Stimulated activated CD4-positive, alpha-beta T cell treated with anti-CD3 and anti-CD28 coated beads, Interleukin-4, amount 100 ng/mL, for 4 hours (primary cell): ENCODE results near the gene ATR.
"Not testable (repeated sequence)": the region's sequence is repeated elsewhere in the genome, so short reads cannot be mapped to it uniquely, and the experiment has no call there.

Experiments
- DNase-seq, 2 experiments: peaks; one replicate each; pipeline ENCODE4 v3.0.0-alpha.2; 2020

Gene ATR

DNA sequence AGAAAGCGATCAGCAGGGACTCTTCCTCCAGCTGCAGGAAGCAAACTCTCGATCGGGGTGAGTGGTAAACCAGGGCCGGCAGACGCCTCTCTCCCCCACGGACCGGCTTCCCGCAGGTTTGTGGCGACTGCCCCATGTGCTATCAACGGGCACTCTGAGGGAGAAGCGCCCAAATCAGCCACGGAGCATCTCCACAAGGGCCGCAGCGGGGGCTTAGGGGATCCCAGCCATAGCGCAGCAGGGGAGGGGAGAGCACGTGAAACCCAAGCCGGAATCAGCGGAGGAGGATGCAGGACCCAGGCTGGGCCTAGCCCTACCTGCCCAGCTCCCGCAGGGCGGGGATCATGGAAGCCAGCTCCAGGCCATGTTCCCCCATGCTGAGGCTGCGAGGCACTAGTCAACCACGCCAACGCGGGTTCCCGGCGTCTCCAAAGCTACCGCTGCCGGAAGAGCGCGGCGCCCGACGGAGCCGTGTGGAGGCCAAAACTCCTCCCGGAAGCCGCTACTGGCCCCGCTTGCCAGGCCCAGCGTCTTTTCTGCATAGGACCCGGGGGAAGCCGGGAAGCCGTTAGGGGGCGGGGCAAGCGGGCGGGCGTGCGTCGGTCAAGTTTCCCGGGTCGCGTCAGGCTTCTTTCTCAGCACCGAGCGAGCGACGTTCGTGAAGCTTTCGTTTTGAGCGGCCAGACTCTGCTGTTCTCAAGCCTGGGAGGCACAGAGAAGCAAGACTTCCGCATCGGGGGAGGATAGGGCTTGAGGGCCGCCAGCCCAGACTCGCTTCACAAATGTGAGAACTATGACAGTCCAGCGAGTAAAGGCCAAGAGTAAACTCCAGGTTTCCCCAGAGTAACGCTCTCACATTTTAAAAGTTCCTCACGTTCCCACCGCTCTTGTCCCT, at the start of gene ATR:
Gene ATR, minus strand, starts transcription at position 405 of the 895 bp plus-strand sequence. Its CDS starts 29 bp downstream, at position 376.
- peak; percentile 95 for DNase-seq

DNA sequence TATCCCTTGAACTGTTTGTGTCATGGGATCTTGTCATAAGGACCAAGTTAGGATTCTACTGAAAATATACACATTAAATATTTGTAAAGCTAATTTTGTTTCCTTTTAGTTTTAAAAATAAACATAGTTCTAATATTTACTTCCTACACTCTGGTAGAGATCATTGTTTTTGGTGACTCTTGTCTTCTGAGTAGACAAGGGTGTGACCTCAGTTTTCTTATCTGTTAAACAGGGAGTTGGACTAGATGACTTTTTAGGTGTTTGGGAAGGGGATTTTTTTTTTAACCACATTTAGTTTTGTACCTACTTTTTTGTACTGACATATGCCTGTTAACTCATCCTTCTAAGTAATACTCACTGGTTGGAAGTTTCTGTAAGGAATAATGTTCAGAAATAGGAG, 48.4 kb upstream of the ATR start:
- no peak for DNase-seq

DNA sequence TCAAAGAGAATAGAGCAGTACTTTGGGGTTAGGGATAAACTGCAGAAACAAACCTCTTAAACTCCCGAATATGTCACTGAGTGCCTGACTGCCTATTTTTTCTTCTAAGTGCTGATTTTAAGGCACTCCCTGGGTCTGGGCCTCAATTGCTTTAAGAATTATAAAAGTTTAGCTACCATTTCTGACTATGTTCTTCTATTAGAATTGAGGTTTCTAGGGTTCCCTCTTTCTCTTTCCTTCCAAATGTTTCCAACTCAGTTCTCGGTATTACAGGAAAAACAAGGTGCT, 46.6 kb upstream of the ATR start:
- no peak for DNase-seq

DNA sequence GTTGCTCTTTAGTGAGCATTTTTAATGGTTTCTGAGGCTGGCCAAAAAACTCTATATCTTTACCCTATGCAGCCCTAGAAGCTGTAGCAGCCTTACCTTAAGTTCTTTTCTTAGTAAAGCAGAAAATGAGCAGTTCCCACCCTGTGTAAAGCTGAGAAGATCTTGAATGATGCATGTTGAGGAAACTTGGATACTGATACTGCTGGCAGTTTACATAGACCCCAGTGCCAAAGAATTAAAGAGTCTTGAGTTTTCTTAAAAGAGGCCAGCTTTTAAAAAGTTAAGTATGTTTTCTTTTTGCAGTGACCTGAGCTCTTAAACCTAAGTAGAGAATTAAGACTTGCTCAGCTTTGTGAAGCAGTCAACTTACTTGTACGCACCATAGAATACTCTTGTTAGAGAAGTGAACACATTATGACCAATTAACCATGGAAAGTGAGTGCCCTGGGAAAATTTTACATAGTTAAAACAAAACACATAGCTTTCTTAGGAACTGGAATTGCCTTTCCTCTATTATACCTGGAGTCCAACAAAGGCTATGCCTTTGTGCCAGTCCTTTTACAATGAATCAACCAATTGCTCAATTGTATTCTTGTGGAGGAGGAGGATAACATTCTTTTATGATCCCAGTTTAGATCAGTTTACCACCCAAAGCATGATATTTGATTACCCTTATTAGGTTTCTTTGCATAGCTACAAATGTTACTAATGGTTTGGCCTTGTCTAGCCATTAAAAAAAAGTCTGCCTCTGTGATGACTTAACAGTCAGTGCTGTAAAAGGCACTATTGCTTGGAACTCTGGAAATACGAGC, 46.0 kb upstream of the ATR start:
- no peak for DNase-seq

DNA sequence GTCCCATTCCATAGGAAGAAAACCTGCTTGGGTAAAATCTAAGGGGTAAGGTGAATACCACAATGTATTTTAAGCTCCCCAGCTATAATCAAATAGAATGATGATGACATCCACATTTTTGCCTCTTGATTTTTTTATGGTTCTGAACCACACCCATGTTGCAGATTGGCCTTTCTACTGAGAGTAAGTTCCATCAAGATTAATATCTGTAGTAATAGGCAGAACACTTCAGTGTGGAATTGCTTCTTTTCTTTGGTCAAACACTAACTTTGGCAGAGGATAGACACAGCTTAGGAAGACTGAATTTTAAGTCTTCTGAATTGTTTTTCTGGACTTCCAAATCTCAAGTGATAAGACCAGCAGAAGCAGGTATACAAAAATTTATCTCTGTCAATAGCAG, 44.7 kb upstream of the ATR start:
- no peak for DNase-seq

DNA sequence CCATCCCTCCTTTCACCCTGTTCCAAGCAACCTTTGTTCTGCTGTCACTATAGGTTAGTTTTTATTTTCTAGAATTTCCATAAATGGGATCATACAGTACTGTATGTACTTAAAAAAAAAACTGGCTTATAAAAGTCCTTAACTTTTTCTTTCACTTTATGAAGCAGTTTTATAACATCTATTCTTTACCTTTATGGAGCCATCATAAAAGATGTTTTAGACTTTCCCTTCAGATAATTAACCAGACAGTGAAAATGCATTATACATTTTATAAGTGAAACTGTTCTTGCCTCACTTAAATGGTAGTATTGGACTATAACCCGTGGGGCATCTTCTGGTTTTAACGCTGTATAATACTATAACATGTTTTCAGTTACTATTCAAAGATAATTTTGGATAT, 43.9 kb upstream of the ATR start:
- no peak for DNase-seq

DNA sequence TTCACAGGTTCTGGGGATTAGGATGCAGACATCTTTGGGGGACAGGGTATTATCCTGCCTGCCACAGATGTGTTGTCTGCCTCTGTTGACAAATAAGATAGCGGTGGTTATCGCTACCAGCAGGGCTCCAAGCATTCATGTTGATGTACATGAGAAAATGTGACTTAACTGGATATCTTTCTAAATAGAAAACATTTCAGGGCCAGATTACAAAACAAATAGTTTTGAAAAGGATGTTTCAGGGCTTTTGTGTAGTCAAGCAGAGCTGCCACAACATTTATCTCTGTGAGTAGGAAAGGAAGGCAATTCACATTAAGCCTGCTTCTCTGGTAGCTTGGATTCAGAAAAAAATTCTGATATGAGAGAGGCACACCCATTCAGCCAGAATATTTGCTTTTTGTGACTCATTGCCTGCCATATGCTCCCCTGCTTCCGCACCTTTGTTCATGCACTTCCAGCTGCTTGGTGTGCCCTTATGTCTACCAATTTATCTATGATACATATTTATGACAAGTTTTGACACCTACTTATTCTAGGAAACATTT, 40.5 kb upstream of the ATR start:
- DNase-seq: no peak

DNA sequence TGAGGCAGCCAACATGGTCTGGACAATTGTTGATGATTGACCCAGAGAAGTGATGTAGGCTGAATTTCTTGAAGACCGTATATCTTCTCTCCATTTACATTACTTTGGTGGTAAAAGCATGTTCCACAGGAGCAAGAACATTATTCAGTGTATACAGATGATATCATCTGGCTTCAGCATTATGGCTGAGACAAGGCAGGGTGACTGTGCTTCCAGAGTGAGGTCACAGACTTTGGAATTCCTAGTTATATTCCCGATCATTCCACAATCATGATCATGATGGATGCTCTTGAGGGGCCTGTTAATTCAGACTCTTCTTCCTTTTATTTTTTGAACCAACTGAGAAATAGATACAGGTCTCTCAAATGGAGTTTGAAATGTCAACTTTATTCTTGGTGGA, 36.6 kb upstream of the ATR start:
- DNase-seq: no peak

DNA sequence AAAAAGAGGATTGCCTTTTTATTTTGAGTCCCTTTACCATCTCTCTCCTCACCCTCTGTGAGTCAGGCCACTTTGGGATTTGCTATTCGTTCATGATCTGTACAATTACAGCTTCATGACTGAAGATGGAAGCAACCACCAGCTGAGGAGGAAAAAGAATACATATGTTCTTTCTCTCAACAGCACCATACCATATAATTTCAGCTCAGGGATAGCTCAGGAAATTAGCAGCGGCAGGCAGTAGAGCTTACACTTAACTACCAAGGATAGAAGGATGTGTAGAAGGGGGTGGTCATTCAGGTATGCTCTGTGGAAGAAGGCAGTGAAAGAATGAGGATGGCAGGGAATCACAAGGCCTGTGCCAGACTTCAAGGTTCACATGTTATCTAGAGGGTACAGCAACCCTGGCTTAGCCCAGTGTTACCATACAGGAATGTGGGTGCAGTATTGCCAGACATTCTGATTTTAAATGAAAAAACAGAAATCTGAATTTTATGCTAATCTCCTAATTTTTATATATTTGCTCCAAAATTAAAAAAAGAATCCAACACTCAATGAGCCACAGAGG, 35.6 kb upstream of the ATR start:
- no peak for DNase-seq

DNA sequence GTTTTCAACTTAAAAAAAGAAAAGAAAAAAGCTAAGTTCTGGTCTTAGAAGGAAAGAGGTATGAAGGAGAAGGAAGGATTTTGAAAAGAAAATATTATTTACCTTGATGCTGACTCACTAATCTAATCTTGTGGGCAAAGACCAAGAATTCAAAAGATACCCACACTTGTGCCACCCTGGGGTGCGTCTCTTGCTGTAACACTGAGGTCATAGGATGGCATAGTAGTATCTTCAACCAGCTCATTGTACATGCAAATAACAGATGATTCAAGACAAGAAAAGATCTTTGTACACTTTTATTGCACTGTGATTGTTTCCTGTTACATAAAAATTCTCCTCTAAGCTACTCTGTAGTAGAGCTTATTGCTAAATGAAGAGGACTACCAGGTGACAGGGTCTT, 35.0 kb upstream of the ATR start:
- DNase-seq: no peak

DNA sequence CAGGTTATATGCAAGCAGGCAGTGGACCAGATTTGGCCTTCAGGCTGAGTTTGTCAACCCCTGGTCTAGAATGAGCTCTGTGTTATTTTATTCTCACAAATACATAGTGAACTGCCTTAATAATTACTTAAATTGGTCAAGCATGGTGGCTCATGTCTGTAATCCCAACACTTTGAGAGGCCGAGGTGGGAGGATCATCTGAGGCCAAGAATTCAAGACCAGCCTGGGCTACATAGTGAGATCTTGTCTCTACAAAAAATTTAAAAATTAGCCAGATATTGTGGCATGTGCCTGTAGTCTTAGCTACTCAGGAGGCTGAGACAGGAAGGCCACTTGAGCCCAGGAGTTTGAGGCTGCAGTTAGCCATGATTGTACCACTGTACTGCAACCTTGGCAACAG, 32.7 kb upstream of the ATR start:
- DNase-seq: no peak

DNA sequence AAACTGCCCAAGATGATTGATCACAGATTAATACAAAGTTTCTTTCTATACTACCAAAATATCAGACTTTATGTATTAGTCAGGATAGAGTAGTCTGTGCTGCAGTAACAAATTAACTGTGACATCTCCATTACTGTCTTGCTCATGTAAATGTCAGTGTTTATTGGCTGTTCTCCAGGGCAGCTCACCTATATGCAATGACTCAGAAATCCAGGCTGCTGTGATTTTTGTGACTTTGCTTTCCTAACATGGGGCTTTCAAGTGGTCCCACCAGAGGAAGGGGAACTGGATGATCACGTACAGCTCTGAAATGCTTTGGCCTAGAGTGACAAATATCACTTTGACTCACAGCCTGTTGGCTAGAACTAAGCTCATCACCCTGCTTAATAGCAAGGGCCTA, 30.6 kb upstream of the ATR start:
- DNase-seq: no peak

DNA sequence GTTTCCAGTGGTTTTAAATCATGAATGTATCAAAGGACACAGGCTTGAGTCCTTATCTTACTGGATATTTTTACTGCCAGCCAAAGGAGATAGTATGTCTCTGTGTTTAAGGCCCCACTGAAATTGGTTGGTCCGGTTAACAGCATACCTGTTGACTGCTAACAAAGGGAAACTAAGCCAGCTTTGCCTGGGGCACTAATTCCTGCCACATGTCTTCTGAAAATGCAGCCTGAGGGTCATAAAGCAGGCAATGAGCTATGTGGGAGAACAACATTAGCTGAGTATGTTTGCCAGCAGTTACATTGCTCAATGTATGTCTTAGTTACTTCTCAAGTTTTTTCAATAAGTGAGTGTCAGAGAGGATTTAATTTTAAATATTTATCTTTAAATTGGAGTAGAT, 30.1 kb upstream of the ATR start:
- DNase-seq: no peak

DNA sequence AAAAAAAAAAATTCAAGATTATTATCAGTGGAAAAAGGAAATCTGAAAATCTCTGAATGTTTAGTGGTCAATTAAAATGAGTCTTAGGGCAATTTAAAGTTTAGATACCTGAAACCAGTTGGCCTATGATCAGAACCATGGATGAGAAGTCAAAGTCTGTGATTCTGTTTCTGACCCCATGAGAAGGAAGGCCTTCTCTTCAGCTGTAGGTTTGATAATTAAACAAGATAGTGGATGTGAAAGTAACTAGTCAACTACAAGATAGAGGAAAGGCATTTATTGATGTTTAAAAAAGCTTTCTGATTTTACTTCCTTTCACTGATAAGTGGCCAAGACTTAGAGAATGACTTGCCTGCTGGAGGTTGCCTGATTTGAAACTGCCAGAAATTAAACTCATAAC, 26.4 kb upstream of the ATR start:
- DNase-seq: no peak

DNA sequence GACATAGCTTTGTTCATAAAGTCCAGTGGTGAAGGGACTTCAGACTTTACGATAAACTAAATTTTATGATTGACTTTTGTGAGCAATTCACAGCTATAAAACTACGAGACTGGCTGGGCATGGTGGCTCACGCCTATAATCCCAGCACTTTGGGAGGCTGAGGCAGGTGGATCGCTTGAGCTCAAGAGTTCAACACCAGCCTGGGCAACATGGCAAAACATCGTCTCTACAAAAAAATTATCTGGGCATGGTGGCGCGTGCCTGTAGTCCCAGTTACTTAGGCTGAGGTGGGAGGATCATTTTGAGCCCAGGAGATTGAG, 24.8 kb upstream of the ATR start:
- DNase-seq: not testable (repeated sequence)

DNA sequence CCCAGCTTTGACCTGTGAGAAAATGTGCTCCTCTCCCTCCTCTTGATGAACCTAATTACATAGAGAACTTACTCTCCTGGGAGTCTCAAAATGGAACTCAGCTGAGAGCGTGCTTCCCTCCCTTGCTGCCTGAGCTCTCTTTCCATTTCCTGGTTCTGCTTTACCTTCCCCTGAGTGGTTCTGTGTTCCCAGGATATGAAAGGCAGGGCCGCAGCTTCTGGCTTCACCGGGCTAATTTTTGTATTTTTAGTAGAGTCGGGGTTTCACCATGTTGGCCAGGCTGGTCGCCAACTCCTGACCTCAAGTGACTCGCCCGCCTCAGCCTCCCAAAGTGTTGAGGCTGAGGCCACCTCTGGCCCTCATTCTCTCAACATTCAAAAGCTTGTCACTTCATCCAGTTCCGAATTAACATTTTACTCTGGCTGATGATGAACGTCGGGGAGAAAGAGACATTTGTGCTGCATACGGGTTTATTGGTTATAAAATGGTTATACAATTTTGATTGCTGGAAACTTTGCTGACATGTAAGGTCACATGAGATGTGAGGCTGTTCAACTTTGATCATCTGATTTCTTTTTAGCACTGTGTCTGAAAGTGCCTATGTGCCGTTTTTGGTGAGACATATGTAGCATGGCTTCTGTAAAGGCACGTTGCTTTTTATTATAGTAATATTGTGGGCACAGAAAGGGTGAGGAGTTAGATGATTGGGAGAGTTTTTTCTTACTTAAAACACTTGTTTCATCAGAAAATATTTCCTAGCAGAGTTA, 24.3 kb upstream of the ATR start:
- no peak for DNase-seq

DNA sequence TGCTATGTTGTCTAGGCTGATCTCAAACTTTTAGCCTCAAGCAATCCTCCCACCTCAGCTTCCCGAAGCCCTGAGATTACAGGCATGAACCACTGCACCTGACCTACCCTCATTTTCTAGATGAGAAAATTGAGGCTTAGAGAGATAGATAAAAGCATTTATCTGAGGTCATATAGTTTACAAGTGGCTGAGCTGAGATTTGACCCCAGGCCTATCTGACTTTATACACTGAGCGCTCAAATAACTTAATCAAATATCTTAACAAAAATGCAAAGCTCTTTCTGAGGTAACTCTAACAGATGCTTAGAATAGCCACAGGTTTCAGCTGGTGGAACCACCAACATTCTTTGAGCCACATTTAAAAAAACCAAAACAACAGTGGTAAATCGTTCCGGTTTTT, 23.2 kb upstream of the ATR start:
- no peak for DNase-seq

DNA sequence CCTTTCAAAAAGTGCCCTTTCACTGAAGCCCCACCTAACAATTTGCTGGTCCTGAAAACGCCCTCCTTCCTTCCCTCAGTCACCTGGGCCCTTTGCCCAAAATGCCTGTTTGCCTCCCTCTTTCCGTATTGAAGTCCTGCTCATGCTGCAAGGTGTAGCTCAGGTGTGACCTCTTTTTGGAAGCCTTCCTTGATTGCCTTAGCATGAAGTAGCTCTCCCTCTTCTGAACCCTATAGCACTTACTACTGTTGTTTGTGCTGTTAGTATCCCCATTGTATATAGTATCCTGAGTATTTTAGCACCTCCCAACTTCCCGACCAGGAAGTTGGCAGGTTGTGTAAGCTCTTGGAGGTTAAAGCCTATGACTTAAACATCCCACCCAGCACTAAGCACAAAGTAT, 19.4 kb upstream of the ATR start:
- DNase-seq: no peak

DNA sequence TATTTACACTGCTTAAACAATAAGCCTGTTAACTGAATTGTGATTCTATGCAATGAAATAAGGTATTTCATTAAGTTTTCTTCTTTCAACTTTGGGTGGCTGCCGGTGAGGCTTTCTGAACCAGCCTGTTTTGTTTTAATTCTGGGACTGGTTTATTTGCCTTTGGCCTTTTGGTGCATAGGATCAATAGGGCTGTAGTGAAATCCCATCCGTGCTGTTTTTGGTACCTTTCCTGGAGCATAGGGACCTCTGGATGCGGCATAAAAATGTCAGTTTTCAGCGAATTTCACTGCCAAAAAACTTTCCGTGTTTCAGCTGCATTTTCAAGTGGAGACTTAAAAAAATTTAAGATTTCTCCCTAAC, 18.2 kb upstream of the ATR start:
- DNase-seq: no peak

DNA sequence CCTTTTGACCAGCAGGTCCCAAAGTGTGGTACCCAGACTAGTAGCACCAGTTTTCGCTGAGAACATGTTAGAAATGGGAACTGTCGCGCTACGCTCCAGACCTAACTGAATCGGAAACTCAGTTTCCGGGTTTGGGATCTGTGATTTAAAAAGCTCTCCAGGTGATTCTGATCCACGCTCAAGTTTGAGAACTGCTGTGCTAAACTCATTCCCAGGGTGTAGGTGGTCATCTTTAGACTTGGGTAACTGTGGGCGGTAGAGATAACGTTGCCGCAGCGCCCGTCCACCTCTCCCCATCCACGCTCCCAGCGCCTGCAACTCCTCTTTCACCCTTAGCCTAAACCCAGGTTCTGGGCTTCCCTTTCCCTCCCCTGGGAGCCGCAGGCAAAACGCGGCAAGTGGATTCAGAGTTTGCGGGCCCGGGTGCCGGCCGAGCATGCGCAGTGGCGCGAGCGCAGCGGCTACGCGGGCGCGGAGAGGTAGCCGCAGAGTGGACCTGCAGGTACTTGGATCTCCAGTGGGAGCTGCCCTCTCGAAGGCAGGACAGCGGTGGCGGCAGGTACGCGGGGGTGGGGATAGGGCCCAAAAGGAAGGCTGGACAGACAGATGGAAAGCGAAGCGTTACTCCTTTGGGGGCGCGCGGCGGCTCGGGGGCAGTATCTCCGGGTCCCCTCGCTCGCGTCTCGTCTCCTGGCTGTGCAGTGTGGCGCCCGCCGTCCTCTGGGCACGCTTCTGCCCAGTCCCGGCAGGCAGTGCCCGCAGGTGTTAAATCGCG, 17.6 kb upstream of the ATR start, which contains the start of gene PLS1:
Gene PLS1, plus strand, starts transcription at position 443 of the 775 bp plus-strand sequence. CDS start 67,845 bp downstream, outside the sequence.
- peak; percentile 81 for DNase-seq

DNA sequence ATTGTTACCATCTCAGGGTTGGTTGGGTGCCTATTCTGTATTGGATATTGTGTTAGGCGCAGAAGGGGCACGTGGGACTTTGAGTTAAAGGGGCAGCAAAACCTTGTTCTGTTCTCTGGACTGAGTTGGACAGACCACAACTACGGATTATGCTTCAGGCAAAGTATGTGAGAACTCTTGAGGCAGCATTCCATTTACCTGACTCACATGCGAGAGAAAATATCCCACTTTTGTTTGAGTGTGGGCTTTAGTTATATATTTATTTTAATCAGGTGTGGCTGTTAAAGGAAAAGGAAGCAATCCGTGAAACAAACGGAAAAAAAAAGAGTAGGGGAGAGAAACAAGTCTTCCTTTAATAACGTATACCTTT, 17.0 kb upstream of the ATR start:
- DNase-seq: no peak

DNA sequence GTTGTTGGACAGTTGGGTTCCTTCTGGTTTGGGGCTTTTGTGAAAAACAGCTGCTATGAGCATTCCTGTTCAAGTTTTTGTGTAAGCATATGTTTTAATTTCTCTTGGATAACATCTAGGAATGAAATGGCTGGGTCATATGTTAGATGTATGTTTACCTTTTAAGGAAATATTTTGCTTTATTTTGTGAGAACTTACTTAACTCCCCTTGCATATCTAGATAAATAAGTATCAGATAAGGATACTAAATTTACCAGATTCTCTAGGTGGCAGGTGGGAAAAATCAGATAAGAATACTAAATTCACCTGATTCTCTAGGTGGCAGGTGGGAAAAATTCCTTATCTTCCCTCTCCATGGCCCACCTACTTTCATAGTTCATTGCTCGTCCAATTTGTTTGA, 16.6 kb upstream of the ATR start:
- no peak for DNase-seq
